GM21390 (cell line): ENCODE measurements around the gene ZNF672.
"Not testable (repeated sequence)": the region's sequence is repeated elsewhere in the genome, so short reads cannot be mapped to it uniquely, and the experiment has no call there.

Source experiments
- ATAC-seq: cut with Tn5 transposase; IDR thresholded peaks from one replicate; pipeline ENCODE4 v1.9.1; 2021; ENCODE audit not compliant: unreplicated experiment

ZNF672 gene

GRCh38 chr1:248812736-248813425 lies 25.1 kb upstream of the ZNF672 start:
- no peak for ATAC-seq

DNA sequence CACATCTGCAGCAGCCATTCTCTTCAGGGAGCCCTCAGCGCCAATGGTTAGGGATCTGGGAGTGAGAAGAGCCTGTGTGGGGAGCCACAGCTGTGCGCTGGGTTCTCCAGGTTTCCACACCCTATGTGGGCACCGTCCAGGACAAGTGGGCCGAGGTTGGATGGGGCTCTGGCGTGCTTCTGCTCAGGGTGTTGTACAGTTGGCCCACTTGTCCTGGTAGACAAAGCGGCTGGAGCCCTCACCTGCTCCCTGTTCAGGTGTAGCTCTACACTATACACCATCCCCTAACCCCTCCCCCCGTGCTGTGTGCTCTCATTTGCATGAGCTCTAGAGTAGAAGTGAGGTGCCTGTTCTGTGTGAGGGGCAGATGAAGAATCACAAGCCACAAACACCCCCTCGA lies 24.5 kb upstream of the ZNF672 start:
- no peak for ATAC-seq

GRCh38 chr1:248814351-248814750 lies 23.7 kb upstream of the ZNF672 start:
- ATAC-seq, result no peak

GRCh38 chr1:248815407-248816034 lies 22.5 kb upstream of the ZNF672 start:
- no peak for ATAC-seq

GRCh38 chr1:248816042-248816851 lies 21.8 kb upstream of the ZNF672 start:
- no peak for ATAC-seq

DNA sequence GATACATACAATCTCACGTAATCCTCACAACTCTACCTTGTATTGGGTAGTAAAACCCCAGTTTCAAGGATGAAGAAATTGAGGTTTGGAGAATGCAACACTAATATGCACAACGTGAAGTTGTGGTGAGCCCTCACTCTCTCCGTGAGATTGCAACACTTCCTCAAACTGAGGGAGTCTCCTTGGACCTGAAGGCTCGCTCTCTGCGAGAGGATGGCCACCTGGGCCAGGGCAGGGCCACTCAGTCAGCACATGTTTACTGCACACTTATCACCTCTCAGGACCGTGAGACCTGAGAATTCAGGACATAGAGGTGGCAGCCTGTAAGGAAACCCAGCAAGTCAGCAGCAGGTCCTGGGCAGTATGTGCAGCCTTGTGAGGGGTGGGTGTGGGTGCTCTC lies 21.0 kb upstream of the ZNF672 start:
- ATAC-seq, result no peak

GRCh38 chr1:248818505-248819374 lies 19.3 kb upstream of the ZNF672 start:
- peak; percentile 41 for ATAC-seq

GRCh38 chr1:248820041-248820585 lies 17.9 kb upstream of the ZNF672 start:
- no peak for ATAC-seq

GRCh38 chr1:248821101-248821500 lies 16.9 kb upstream of the ZNF672 start:
- no peak for ATAC-seq

DNA sequence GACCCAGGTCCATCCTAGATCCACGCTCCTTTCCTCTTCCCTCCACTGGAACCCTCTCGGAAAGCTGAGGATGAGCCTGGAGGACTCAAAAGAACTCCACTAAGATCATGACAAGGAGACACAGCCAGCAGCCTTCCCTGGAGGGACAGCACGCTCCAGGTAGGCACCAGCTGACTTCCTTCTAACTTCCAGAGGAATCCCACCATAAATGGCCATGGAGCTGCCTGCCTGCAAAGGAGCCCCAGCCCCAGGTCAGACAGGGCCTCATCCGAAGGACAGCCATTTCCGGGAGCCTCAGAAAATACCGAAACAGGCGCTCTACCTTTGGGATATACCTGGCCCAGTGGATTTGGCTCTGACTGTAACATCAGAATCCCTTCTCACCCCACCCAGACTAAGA lies 16.4 kb upstream of the ZNF672 start:
- no peak for ATAC-seq

DNA sequence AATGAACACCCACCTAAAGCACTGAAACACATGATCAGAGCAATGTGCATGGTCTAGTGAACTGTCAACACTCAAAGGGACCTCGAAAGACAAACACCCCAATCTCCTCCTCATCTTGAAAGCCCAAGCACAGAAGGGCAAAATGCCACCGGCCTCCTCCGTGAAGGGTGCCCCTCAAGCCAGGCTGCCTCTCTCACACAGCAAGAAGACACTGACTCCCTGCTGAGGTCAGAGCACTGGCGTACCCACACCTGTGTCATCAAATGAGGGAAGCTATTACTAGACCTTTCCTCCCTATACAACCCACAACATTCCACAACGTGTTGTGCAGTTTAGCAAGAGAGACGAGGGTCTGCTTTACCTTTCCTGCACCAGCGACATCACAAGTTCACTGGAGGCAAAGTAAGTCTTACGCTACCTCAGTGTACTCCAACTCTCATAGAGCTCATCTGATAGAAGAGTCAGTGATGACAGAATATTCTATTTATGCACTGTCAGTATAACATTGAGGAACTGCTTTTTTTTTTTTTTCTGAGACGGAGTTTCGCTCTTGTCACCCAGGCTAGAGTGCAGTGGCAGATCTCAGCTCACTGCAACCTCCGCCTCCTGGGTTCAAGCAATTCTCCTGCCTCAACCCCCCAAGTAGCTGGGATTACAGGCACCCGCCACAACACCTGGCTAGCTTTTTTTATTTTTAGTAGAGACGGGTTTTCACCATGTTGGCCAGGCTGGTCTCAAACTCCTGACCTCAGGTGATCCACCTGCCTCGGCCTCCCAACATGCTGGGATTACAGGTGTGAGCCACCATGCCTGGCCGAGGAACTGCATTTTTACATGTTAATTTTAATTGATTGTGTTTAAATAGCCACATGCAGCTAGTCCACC lies 15.6 kb upstream of the ZNF672 start:
- peak; percentile 15 for ATAC-seq

DNA sequence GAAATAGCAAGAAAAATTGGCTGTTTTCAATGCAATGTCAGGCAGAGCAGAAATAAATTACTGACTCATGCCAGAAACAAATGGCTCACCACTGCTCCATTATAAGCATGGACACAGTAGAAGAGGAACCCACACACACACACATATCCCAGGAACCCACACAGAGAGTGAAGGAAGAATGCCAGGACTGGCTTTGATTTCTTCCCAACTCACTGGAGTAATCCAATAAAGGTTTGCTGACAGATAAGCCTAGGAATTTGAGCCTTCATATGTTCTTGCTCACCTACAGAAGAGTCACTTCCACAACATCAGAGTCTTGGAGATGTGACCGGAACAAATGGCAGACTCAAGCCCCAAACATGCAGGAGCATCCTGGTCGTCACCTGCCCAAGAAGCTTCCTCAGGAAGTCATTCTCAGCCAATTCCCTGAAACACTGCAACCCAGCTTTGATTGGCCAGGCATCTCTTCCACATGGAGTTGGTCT lies 14.5 kb upstream of the ZNF672 start:
- ATAC-seq, result no peak

GRCh38 chr1:248824301-248824700 lies 13.7 kb upstream of the ZNF672 start:
- no peak for ATAC-seq

DNA sequence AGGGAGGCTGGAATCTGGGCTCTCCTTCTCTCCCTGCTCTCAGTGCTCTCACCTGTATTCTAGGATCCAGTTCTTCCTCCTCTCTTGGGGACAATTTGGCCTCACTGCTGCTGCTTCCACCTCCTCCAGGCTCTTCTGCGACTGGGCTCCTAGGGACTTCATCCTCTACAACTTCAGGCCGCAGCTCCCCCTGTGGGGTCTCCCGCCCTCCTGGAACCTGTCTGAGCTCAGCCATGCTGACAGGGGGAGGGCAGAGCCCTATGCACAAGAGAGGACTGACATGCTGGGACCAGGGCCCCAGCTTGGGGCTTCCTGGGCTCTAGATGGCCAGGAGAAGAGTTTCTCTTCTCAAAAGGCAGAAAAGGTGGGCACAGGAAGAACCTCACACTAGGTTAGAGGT lies 13.3 kb upstream of the ZNF672 start:
- no peak for ATAC-seq

- no peak for ATAC-seq
These were observed 12.9 kb upstream of the ZNF672 start for GRCh38 chr1:248825136-248825535.

DNA sequence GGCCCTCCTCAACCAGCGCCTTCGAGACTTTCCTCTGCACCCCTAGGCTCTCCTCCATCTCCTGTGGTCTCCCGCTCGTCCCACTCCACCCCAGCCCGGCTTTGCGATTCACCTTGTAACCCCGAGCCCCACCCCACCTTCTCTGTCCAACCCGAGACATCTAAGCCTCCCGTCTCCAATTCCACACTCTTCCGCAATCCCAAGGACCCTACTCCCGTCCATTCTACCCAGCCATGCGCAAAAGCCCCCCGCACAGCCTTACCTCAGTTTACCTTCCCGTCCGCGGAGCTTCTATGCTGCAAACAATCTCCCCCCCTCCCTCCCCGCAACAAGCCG lies 12.5 kb upstream of the ZNF672 start:
- ATAC-seq, result peak; percentile 3

DNA sequence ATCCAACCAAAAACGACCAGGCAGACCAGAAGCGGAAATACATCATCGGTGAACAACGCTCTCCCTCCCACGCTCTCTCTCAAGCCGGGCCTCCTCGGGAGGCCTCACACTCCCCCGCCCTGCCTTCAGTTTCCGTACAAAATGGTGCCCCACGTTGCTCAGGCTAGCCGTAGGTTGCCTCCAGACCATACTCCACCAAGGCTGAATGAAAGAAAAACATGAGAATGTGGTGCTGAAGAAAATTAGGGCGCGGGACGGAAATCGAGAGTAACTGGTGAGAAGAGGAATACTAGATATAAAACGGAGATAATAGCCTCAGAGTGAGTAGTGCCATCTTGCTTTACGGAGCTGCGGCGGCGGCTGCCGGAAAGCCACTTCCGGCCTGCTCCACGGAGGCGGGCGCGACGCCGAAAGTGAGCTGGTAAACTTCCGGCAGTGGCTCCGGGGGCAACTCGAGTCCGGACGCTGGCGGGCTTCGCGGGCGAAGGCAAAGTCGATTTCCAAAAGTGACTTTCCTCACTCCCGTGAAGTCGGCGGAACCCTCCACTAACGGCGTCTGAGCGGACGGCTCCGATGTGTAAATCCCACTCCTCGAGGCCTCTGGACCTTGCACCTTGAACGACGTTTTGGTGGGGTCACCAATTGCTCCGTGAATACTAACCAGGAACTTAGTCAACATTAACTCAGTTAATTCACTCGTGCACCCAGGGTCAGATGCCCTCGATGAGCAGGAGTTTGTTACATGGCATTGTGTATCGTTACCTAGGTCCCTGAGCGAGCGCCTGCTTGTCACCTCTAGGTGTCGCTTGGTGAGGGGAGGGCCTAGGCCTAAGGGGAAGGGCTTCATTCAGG lies 11.9 kb upstream of the ZNF672 start, which contains the start of gene SH3BP5L:
SH3BP5L (minus strand) TSS at position 7 of the 852 bp plus-strand sequence. CDS start 980 bp downstream, outside the sequence.
- ATAC-seq, result peak; percentile 91

DNA sequence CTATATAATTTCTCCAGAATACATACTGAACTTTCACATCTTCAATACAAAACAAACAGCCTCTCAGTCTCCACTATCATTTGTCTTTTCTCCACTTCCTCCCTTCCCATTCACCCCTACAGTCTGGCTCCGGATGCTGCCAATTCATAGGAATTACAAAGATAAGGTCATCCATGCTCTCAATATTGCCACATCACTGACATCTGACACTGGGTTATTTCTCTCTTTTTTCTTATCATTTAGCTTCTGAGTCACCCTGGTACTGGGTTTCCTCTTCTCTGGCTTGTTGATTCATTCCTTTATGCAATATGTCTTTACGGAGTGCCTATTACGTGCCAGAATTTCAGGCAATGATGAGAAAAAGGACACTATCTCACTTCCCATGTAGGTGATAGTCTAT lies 9.2 kb upstream of the ZNF672 start:
- ATAC-seq, result no peak

- not testable (repeated sequence) for ATAC-seq
These were observed 7.4 kb upstream of the ZNF672 start for GRCh38 chr1:248830718-248831017.
